ENCODE results near the gene MED23.

MED23 gene, protein sequence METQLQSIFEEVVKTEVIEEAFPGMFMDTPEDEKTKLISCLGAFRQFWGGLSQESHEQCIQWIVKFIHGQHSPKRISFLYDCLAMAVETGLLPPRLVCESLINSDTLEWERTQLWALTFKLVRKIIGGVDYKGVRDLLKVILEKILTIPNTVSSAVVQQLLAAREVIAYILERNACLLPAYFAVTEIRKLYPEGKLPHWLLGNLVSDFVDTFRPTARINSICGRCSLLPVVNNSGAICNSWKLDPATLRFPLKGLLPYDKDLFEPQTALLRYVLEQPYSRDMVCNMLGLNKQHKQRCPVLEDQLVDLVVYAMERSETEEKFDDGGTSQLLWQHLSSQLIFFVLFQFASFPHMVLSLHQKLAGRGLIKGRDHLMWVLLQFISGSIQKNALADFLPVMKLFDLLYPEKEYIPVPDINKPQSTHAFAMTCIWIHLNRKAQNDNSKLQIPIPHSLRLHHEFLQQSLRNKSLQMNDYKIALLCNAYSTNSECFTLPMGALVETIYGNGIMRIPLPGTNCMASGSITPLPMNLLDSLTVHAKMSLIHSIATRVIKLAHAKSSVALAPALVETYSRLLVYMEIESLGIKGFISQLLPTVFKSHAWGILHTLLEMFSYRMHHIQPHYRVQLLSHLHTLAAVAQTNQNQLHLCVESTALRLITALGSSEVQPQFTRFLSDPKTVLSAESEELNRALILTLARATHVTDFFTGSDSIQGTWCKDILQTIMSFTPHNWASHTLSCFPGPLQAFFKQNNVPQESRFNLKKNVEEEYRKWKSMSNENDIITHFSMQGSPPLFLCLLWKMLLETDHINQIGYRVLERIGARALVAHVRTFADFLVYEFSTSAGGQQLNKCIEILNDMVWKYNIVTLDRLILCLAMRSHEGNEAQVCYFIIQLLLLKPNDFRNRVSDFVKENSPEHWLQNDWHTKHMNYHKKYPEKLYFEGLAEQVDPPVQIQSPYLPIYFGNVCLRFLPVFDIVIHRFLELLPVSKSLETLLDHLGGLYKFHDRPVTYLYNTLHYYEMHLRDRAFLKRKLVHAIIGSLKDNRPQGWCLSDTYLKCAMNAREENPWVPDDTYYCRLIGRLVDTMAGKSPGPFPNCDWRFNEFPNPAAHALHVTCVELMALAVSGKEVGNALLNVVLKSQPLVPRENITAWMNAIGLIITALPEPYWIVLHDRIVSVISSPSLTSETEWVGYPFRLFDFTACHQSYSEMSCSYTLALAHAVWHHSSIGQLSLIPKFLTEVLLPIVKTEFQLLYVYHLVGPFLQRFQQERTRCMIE (N-terminal part only)

DNA sequence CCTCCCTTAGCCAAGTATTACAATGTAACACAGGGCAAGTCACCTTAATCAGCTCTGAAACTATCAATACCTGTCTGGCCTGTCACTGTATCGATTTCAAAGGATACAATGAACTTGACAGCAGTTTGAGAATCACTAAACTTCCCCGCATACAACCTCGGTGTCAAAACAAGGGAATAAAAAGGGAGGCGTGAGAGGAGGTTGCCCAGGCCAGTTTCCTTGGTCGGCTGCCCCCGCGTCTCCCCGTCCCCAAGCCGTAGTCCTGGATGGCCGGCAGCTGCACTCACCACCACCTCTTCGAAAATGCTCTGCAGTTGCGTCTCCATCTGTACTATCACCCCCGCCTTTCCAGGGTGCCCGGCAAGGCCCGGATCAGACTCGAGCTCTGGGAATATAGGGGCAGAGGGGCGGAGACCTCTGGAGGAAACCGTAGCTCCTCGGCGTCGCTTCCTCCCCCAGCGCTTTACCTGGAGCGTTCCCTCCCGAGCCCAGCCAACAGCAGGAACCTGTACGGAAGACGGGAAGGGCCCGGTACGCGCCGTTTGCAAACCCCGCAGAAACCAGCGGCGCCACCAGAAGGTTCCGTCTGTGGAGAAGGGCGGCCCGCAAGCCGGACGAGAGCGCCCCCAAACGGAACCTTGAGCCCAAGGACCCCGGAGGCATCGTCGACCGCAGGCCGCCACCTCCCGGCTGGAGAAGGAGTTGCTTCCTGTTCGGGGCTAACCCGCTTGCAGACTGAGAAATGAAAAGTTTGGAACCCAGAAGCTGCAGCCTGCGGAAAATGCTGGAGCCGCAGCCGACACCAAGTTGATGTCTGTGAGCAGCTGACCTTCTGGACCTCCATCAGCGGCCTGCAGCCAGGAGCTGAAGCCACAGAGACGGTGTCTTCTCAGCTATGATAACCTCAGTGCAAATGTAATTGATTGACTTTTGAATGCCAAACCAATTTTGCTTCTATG, at the start of gene MED23:
TSS of gene MED23 (minus strand) at position 519 of the 959 bp plus-strand sequence. CDS start at position 326, 193 bp downstream.
- DNase-seq (ENCODE audit: low read depth in 2 of 2), result peak; percentile 92 to 96

DNA sequence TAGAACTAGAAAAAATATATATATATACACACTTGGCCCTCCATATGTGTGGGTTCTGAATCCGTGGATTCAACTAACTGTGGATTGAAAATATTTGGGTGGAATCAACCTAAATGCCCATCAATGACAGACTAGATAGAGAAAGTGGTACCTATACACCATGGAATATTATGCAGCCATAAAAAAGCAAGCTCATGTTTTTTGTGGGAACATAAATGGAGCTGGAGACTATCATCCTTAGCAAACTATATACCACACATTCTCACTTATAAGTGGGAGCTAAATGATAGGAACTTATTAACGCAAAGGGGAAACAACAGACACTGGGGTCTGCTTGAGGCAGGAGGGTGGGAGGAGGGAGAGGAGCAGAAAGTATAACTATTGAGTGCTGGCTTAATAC, 45.1 kb upstream of the MED23 start:
- no peak for DNase-seq (ENCODE audit: low read depth in 2 of 2)

DNA sequence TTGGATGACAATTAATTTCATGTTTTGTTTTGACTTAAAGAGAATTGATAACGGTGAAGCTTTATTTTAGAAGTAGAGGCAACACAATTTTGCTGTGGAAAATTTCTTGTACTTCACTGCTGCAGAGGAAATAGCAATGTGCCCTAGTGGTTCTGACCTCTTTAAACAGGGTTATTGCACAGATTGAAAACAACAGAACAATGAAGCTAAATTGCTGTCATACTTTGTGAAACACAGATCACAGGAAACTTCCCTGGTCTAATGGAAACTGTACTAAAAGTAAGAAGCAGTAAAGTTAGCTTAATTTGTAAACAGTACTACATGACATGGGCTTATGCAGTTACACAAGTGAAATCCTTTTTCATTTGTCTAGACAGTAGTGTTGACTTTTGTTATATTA, 41.8 kb upstream of the MED23 start:
- no peak for DNase-seq (ENCODE audit: low read depth in 2 of 2)

DNA sequence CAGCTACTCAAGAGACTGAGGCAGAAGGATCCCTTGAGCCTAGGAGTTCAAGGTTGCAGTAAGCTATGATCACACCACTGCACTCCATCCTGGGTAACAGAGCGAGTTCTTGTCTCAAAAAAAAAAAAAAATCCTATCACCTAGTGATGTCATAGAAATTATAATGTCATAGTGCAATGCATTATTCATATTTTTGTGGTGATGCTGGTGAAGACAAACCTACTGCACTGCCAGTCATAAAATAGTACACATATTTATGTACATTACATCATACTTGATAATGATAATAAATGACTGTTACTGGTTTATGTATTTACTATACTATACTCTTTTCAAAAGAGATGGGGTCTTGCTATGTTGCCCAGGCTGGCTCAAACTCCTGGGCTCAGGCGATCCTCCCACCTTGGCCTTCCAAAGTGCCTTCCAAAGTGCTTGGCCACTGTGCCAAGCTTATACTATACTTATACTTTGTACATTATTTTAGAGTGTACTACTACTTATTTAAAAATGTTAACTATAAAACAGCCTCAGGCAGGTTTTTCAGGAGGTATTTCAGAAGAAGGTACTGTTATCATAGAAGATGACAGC, 35.6 kb upstream of the MED23 start:
- no peak for DNase-seq (ENCODE audit: low read depth in 2 of 2)

DNA sequence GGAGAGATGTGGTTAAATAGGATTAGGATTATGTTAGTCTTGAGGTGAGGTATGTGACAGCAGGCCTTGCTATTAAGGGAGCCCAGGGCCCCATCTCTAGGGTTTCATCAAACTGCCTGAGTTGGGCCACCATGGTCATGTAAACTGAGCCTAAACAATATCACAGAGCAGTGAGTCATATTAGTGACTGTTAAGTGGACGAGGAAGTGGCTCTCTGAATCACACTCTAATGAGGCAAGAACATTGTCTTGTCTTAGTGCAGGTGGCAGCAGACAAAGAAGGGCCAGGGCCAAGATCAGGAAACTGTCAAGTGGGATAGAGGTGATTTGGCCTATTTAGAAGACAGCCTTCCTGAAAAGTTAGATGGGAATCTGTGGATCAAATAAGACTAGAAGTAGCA, 32.2 kb upstream of the MED23 start:
- no peak for DNase-seq (ENCODE audit: low read depth in 2 of 2)

DNA sequence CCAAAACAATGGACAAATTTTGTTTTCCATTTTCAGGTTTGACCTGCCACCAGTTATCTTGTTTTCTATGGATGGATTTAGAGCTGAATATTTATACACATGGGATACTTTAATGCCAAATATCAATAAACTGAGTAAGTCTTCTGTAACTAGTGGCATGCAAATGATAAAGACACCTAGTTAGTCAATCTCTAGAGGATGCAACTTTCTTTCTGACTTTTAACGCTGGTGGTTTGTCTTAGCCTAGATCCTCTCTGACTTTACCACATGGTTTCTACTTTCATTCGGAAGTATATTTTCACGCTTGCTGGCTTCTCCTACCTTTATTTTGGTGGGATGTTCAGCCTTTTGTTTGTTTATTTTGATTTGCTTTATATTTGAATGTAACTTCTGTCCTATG, 30.2 kb upstream of the MED23 start:
- DNase-seq (ENCODE audit: low read depth in 2 of 2), result no peak

DNA sequence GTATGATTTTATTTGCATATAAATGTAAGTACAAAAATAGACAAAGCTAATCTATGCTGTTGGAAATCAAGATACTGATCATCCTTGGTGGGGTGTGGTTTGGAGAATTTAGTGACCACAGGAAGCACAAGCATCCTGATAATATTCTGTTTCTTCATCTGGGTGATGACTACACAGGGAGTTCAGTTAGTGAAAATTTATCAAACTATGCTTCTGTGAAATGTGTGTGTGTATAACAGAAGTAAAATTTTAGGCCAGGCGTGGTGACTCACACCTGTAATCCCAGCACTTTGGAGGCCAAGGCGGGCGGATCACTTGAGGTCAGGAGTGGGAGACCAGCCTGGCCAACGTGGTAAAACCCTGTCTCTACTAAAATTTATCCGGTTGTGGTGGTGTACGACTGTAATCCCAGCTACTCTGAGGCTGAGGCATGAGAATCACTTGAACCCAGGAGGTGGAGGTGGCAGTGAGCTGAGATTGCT, 29.6 kb upstream of the MED23 start:
- no peak for DNase-seq (ENCODE audit: low read depth in 2 of 2)

DNA sequence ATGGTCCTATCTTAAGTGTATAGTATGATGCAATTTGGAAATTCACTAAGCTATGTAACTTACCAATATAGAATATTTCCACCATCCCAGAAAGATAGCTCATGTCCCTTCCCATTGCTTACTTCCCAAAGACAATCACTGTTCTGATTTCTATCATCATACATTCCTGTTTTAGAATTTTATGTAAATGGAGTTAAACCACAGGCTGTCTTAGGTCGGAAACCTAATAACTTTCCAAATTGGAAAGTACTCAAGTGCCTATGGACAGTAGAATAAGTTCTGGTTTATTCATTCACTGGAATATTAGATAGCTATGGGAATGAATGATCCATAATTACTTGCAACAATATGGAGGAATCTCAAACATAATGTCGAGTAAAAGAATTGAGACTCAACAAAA, 29.2 kb upstream of the MED23 start:
- no peak for DNase-seq (ENCODE audit: low read depth in 2 of 2)

DNA sequence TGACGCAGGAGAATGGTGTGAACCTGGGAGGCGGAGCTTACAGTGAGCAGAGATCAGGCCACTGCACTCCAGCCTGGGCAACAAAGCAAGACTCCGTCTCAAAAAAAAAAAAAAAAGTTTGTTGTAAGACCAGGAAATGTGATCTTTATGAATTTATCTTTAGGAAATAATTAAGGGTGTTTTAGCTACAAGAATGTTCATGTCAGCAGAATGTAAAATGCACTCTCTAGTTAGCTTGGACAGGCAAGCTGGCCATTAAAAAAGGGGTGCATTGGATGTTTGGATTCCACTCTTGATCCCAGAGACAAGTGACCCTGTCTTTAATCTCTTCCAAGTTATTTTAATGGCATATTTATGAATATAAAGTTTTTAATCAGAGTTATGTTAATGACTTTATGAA, 28.6 kb upstream of the MED23 start:
- no peak for DNase-seq (ENCODE audit: low read depth in 2 of 2)

DNA sequence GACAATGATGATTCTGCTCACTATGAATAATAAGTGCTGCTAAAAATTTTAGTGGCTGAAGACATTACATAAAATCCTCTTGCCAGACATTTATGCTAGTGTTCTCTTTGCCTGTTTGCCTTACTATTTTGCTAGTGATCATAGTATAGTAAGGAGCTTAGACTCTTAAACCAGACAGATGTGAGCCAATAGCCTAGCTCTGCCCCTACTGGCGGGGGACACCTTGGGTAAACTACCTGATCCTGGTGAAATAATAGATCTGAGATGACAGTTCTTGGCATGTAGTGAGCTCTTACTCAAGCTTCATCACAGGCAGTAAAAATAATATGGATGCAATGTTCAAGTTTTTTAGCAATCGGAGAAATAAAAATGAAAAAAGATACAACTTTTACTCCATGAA, 27.9 kb upstream of the MED23 start:
- no peak for DNase-seq (ENCODE audit: low read depth in 2 of 2)

DNA sequence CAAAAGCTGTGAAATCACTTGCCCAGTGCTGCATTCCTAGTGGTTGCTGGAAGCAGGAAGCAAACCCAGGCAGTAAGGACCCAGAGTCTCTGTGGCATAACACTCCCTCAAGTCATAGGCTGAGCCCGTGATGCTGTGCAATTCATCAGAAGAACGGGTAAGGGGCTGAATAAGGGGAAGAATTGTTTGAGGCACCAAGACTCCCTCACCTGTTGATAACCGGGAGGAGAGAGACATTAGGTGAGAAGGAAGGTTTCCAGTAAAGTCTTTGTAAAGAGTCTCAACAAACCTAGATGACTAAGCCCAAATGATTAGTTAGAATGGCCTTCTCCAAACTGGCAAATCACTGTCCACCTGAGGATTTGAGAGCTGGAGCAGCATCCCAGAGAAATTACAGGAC, 27.3 kb upstream of the MED23 start:
- DNase-seq (ENCODE audit: low read depth in 2 of 2), result no peak

DNA sequence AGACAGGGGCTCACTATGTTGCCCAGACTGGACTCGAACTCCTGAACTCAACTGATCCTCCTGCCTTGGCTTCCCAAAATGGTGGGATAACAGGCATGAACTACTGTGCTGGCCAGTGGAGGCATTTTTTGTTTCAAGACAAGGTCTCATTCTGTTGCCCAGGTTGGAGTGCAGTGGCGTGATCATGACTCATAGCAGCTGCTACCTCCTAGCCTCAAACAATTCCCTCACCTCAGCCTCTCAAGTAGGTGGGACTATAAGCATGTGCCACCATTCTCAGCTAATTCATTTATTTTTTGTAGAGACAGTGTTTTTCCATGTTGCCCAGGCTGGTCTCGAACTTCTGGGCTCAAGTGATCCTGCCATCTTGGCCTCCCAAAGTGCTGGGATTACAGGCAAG, 26.3 kb upstream of the MED23 start:
- DNase-seq (ENCODE audit: low read depth in 2 of 2), result no peak

DNA sequence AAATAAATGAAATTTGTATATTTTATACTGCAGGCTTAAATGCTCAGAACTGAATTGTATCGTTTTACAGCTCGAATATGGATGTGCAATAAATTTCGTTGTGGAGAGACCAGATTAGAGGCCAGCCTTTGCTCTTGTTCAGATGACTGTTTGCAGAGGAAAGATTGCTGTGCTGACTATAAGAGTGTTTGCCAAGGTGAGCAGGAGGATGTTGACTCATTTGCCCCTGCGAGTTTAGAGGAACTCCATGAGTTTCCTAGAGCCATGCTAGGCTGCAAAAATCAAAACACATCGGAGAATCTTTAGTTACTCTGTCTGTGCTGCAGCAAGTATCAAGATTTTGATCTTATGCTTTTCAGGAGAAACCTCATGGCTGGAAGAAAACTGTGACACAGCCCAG, 24.4 kb upstream of the MED23 start:
- no peak for DNase-seq (ENCODE audit: low read depth in 2 of 2)

DNA sequence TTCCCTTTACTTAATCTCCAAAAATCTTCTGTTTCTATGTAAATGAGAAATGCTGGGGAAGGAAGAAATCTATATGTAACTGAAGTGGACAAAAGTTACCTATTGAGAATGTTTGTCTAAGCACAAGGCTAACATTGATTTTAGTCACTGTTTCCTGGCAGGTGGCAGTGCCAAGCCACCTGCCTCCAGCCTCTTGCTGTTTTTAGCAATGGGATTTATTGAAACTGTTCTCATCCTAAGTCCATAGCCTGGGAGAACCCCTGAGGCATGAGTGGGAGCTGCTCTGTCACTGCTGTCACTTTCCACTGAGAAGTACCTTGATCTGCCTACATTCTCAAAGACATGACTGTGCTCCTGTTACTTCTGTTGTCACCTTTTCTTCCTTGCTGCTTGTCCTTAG, 23.7 kb upstream of the MED23 start:
- no peak for DNase-seq (ENCODE audit: low read depth in 2 of 2)

DNA sequence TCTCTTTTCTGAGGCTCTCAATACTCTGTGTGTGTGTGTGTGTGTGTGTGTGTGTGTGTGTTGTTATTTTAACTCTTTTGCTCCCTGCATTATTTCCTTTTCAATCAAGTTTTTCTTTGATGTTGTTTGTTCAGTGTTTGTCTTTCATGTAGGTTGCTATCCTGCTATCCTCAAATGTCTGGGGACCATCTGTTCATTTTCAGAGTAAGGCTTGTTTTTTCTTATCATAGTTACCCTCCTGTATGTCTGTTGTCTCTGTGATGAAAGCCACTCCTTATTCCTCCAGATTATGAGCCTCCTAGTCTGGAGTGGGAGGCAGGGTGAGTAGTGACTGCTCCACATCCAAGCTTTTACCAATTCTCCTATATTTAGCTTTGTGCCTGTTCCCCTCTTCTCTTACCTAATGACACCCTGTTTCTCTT, 18.2 kb upstream of the MED23 start:
- no peak for DNase-seq (ENCODE audit: low read depth in 2 of 2)

DNA sequence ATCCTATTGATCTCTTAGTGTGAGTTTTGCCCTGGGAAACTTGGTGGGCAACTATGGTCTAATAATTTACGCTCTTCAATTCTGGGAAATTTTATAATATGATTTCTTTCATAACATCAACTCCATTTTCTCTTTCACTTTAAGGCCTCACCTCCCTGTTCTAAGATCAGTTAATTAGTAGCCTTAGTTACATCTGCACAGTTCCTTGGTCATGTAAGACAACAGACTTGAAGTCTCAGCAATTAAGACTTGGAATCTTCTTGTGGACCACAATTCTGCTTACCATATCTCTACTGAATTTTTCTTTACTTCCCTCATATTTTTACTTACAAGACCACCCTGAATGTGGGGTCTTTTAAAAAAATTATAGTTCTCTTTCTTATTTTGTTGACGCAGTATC, 17.8 kb upstream of the MED23 start:
- no peak for DNase-seq (ENCODE audit: low read depth in 2 of 2)

DNA sequence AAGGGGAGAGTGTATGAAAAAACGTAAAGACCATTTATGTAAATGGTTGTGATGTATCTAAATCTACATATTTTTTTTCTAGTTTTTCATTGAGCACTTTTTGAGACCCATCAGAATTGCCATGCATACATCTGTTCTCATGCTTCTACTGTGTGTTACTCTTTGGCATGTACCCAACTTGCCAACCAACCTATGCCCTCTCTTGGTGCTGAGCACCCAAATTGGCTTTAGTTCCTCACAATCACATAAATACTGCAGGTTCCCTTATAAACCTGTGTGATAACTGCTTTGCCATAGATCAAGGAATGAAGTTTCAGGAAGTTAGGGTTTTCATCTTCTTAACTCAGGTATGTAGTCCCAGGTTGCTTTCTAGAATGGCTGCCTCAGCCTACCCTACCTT, 16.9 kb upstream of the MED23 start:
- no peak for DNase-seq (ENCODE audit: low read depth in 2 of 2)

DNA sequence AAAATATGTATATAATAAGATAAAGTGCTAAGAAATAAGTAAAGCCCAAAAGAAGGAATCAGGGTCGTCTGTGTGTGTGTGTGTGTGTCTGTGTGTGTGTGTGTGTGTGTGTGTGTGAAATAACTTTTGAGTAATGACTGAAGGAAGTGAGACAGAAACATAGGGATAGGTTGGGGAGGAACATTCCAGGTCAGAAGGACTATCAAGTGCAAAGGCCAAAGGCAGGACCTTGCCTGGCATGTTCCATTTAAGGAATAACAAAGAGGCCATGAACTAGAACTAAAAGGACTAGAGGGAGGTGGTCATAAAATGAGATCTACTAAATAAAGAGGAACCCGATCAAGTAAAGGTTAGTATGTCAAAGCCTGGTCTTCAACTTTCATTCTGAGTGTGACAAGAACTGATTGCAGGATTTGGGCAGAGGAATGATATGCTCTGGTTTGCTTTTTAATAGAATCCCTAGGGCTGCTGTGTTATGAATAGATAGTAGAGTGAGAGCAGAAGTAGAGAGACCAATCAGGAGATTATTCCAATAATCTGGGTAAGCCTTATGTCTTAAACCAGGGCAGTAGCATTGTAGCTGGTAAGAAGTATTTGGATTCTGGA, 15.9 kb upstream of the MED23 start:
- DNase-seq (ENCODE audit: low read depth in 2 of 2), result no peak

DNA sequence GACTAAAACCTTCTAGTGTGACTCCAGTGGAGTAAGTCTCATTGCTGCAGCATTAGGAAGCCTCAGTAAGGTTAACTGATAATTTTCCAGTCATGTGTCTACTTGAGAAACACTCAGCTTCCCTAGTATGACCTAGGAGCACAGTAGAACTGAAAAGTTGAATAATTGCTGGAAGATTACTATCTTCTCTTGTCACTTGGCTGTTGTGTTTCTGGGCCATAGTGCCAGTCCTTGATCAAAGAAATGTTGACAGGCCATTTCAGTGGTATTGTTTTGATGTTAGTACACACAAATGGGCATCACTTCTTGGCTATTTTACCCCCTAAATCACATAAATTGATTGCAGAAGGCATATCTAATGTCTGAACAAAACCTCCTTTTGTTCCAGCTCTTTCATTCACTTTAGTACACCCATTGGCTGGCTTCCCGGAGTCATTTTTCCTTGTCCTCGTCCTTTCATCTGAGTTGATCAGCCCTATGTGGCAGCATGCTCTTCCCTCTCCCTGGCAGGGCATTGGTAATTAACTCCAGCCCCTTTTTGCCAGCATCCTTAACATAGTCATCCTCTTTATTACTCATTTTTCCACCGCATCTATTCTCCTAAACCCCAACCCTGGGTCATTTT, 15.1 kb upstream of the MED23 start:
- no peak for DNase-seq (ENCODE audit: low read depth in 2 of 2)

DNA sequence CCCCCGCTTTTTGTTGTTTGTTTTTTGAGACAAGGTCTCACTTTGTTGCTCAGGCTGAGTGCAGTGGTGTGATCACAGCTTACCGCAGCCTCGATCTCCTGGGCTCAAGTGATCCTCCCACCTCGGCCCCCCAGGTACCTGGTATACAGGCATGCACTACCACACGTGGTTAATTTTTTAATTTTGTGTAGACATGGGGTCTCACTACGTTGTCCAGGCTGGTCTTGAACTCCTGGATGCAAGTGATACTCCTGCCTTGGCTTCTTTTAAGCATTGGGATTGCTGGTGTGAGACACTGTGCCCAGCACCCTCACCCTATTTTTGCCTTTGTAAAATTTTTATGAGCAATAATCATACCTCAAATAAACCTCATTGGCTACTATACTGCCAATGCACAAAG, 14.5 kb upstream of the MED23 start:
- DNase-seq (ENCODE audit: low read depth in 2 of 2), result no peak
